ENCODE results near the gene TRPV4.

Gene TRPV4

DNA sequence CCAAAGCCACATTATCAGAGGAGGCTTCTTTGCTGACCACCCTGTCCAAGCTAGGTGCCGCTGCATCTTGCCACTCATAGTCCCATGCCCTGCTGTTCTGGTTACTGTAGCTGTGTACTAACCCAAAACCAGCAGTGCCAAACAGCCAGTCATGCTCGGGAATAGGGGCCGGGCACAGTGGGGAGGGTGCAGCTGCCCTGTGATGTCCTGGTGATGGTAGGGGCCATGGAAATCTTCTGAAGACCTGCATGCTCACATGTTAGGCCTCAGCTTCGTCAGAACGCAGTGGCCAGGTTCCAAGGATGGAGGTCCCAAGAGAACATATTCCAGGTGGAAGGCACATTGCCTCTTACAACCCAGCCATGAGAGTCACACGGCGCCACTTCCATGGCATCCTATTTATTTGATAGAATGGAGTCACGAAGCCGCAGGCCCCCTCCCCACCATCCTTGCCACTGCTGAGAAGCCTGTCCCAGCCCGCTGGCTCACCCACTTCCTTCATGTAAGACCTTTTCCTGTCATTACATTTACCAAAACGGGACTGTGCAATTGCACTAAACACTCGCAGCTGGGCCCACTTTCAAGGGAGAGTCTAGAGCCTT is 71.0 kb downstream of the TRPV4 start:
- Mint-ChIP-seq H3K9me3 (ENCODE audit: low read depth) (peaks cover 3% of the 10 kb centered on the region), H3K4me1 (ENCODE audit: low read depth) (no peaks in the 10 kb centered on the region), H3K27ac (no peak overlapping the region), H3K4me3 (no peak overlapping the region), H3K27me3 (no peaks in the 10 kb centered on the region), H3K36me3 (peaks cover 6% of the 10 kb centered on the region)

- peaks cover 10% of the 10 kb centered on the region for H3K9me3 Mint-ChIP-seq (ENCODE audit: low read depth)
- H3K36me3 Mint-ChIP-seq = peaks cover 14% of the 10 kb centered on the region
- no peaks in the 10 kb centered on the region for H3K27me3 Mint-ChIP-seq
- H3K4me3 Mint-ChIP-seq = no peak overlapping the region
- no peaks in the 10 kb centered on the region for H3K4me1 Mint-ChIP-seq (ENCODE audit: low read depth)
- no peak overlapping the region for H3K27ac Mint-ChIP-seq
These were observed 72.0 kb downstream of the TRPV4 start for GRCh38 chr12:109760930-109761921.

GRCh38 chr12:109760031-109760929 is 72.9 kb downstream of the TRPV4 start:
- H3K27me3 Mint-ChIP-seq = no peaks in the 10 kb centered on the region
- no peaks in the 10 kb centered on the region for H3K4me1 Mint-ChIP-seq (ENCODE audit: low read depth)
- H3K4me3 Mint-ChIP-seq = no peak overlapping the region
- no peak overlapping the region for H3K27ac Mint-ChIP-seq
- peaks cover 17% of the 10 kb centered on the region for H3K9me3 Mint-ChIP-seq (ENCODE audit: low read depth)
- peaks cover 17% of the 10 kb centered on the region for H3K36me3 Mint-ChIP-seq

DNA sequence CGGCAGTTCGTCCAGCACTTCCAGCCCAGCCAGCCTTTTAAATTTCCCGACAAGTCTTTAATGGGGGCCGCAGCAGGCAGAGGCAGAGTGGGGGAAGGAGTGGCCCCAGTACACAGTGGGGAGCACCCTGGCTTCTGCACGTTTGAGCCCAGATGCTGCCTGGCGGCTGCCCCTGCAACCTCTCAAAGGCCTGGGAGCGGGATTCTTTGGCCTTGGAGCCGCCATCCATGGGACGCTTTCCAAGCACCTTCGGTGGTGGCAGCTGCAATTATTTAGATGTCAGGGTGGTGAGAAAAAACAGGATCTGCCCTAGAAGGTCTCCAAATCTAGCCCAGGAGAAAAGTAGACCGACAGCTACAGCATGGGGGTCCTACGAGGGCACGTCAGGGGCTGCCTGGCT is 73.6 kb downstream of the TRPV4 start:
- Mint-ChIP-seq H3K4me1 (ENCODE audit: low read depth) (no peaks in the 10 kb centered on the region), H3K27ac (no peak overlapping the region), H3K4me3 (no peak overlapping the region), H3K9me3 (ENCODE audit: low read depth) (peaks cover 17% of the 10 kb centered on the region), H3K36me3 (peaks cover 17% of the 10 kb centered on the region), H3K27me3 (no peaks in the 10 kb centered on the region)

DNA sequence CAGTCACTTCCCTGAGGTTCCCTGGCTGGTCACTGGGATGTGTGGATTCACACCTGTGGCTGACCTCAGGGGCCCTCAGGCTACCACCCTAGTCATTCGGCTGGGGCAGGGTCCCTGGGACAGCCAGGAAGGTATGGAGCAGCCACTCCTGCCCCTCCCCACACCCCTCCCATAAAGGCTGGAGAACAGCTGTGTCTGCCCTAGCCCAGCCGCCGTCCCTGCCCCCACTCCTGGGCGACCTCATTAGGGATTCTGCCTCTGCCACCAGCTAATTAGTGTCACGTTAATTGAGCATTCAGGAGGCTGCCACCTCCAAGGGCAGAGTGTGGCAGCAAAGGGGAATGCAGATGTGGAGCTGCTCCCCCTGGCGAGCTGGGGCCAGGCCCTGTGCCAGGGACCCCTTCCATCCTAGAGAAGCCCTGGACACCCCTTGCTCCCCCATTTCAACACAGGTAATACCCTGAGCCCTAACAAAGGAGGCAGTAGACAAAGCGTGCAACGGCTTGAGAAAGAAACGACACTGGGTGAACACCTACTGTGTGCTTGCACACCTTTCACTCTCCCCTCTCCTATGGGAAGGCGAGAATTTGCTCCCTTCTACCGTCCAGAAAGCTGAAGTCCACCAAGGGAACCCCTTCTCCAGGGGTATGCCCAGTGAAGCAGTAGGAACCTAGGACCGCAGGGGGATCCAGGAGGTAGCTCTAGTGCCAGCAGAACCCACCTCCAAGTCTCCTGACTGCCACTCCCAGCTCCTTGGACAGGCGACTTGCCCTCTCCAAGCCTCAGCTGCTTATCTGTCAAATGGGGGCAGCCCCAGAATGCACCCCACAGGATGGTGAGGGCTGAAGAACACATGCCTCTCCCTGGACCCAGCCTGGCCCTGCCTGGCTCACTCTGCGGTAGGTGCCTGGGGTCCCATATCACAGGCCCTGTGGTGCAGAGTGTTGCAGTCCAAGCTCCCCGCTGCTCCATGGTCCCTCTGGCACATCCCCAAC is 74.5 kb downstream of the TRPV4 start:
- Mint-ChIP-seq H3K27ac (no peak overlapping the region), H3K9me3 (ENCODE audit: low read depth) (peaks cover 17% of the 10 kb centered on the region), H3K4me1 (ENCODE audit: low read depth) (no peaks in the 10 kb centered on the region), H3K4me3 (no peak overlapping the region), H3K27me3 (no peaks in the 10 kb centered on the region), H3K36me3 (peaks cover 17% of the 10 kb centered on the region)

DNA sequence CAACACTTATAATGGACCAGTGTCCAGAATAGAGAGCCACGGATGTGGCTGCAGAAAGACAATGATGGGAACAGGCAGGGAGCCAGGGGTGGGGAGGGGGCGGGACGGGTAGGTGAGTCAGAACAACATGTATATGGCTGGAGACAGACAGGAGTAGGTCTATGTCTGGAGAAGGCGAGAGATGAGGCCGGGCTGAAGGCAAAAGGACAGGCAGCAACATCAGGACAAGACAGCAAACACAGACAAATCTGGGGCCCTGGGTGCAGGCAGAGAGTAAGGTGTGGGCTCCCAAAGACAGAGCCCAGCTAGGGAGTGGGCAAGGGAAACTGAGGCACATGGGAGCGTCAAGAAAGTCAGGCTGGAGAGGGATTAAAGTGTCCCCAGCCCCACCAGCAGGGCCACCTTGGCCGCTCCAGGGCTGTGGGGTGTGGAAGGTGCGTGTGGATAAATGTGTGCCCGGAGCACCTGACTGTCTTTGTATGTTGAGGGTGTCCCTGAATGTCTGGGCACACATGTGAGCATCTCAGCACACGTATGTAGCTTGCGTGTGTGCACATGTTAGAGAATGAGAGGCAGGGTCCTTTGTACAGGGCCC is 75.4 kb downstream of the TRPV4 start:
- no peak overlapping the region for H3K27ac Mint-ChIP-seq
- H3K27me3 Mint-ChIP-seq = no peaks in the 10 kb centered on the region
- no peak overlapping the region for H3K4me3 Mint-ChIP-seq
- H3K36me3 Mint-ChIP-seq = peaks cover 17% of the 10 kb centered on the region
- H3K9me3 Mint-ChIP-seq (ENCODE audit: low read depth) = peaks cover 17% of the 10 kb centered on the region
- H3K4me1 Mint-ChIP-seq (ENCODE audit: low read depth) = no peaks in the 10 kb centered on the region

- Mint-ChIP-seq H3K36me3 (peaks cover 17% of the 10 kb centered on the region), H3K27me3 (no peaks in the 10 kb centered on the region), H3K4me3 (no peak overlapping the region), H3K27ac (no peak overlapping the region), H3K4me1 (ENCODE audit: low read depth) (no peaks in the 10 kb centered on the region), H3K9me3 (ENCODE audit: low read depth) (peaks cover 17% of the 10 kb centered on the region)
These were observed 76.7 kb downstream of the TRPV4 start for GRCh38 chr12:109756457-109756856.

DNA sequence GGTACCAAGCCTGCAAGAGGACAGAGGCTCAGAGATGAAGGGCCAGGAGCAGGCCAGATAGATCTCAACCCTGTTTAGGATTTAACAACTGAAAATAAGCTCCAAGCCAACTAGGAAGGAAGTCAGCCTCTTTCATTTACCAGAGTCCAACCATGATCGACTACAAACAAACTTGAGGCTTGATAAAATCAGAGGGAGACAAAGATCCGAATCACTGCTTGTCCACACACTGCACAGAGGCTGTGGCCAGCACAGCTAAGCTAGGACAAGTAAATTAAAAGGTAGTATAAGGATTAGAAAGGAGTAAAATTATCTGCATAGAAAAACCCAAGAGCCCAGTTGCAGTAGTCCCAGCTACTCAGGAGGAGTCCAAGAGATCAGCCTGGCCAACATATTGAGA is 79.2 kb downstream of the TRPV4 start:
- H3K4me1 Mint-ChIP-seq (ENCODE audit: low read depth) = no peaks in the 10 kb centered on the region
- H3K9me3 Mint-ChIP-seq (ENCODE audit: low read depth) = peaks cover 17% of the 10 kb centered on the region
- H3K36me3 Mint-ChIP-seq = peaks cover 17% of the 10 kb centered on the region
- H3K27me3 Mint-ChIP-seq = no peaks in the 10 kb centered on the region
- no peak overlapping the region for H3K27ac Mint-ChIP-seq
- no peak overlapping the region for H3K4me3 Mint-ChIP-seq

- Mint-ChIP-seq H3K4me3 (no peak overlapping the region), H3K27ac (no peak overlapping the region), H3K9me3 (ENCODE audit: low read depth) (peaks cover 17% of the 10 kb centered on the region), H3K36me3 (peaks cover 17% of the 10 kb centered on the region), H3K4me1 (ENCODE audit: low read depth) (no peaks in the 10 kb centered on the region), H3K27me3 (no peaks in the 10 kb centered on the region)
These were observed 80.2 kb downstream of the TRPV4 start for GRCh38 chr12:109753054-109753401.

GRCh38 chr12:109752117-109753053 is 80.8 kb downstream of the TRPV4 start:
- Mint-ChIP-seq H3K27ac (no peak overlapping the region), H3K4me3 (no peak overlapping the region), H3K27me3 (no peaks in the 10 kb centered on the region), H3K9me3 (ENCODE audit: low read depth) (peaks cover 16% of the 10 kb centered on the region), H3K4me1 (ENCODE audit: low read depth) (no peaks in the 10 kb centered on the region), H3K36me3 (peaks cover 14% of the 10 kb centered on the region)

- Mint-ChIP-seq H3K27me3 (no peaks in the 10 kb centered on the region), H3K9me3 (ENCODE audit: low read depth) (no peaks in the 10 kb centered on the region), H3K27ac (no peak overlapping the region), H3K36me3 (no peaks in the 10 kb centered on the region), H3K4me1 (ENCODE audit: low read depth) (no peaks in the 10 kb centered on the region), H3K4me3 (no peak overlapping the region)
These were observed 87.9 kb downstream of the TRPV4 start for GRCh38 chr12:109744986-109745942.

DNA sequence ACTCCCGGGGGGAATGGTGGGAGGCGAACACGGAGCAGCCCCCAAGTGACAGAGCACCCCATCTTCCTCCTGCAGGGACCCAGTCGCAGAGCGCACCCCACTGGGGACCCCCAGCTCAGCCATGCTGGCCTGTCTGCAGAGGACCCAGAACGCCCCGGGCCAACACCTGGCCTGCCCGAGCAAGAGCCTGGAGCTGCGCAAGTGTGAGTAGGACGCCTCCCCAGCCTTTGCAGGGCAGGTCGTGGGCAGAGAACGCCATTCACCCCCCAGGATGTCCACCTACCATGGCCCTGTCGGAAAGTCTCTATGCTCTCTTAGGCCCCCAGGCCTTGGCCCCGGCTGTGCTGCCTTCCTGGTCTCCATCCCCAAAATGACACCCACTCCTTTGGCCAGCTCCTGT is 89.2 kb downstream of the TRPV4 start:
- Mint-ChIP-seq H3K4me3 (no peak overlapping the region), H3K9me3 (ENCODE audit: low read depth) (no peaks in the 10 kb centered on the region), H3K27me3 (no peaks in the 10 kb centered on the region), H3K27ac (no peak overlapping the region), H3K36me3 (no peaks in the 10 kb centered on the region), H3K4me1 (ENCODE audit: low read depth) (no peaks in the 10 kb centered on the region)

Data from activated naive CD8-positive, alpha-beta T cell (primary cell).